ENCODE results near the gene SUZ12.

The SUZ12 gene

DNA sequence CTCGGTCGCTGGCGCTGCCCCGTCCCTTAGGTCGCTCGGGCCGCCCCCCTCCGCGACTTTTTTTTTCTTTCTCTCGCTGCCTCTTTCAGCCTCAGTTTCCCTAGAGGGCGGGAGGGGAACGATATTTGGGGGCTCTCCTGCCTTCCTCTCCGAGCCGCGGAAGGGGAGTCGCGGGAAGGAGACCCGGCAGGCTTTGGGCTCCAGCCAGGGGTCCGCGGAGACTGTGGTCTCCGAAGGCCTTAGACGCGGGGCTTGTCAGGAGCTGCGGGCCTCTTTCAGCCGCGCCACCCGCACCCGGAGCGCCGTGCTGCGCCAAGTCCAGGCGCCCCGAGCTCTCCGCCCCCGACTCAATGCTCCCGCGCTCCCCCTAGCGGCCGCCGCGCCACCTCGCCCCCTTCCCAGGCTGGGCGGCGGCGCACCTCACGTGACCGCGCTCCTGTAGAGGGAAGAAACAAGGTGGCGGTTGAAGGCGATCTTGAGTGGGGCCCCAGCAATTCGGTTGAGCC, 70.2 kb downstream of the SUZ12 start, which contains the start of gene LRRC37B (continued):
- 0 out of 2 replicates have a peak, but pooled peaks have one; percentile 33 for TF ChIP-seq ZNF391 (tag by site-specific recombination; IDR thresholded peaks at IDR 0.05; ENCODE audit: borderline replicate concordance, low read depth)
- no peak for TF ChIP-seq TCF7L2 (IDR thresholded peaks at IDR 0.05; ENCODE audit: borderline replicate concordance, low read depth, low read length)
- 0 out of 2 replicates have a peak, but pooled peaks have one; percentile 32 for TF ChIP-seq ZIC2 (tag by site-specific recombination; IDR thresholded peaks at IDR 0.05)
- TF ChIP-seq FEZF1 (tag by site-specific recombination; IDR thresholded peaks at IDR 0.05): peak; percentile 78
- TF ChIP-seq ZNF350 (tag by site-specific recombination; IDR thresholded peaks at IDR 0.05): no peak
- TF ChIP-seq ZNF202 (tag by site-specific recombination; IDR thresholded peaks at IDR 0.05; ENCODE audit: borderline replicate concordance): no peak
- peak; percentile 70 for TF ChIP-seq KLF1 (tag by site-specific recombination; IDR thresholded peaks at IDR 0.05)
- no peak for TF ChIP-seq ZNF366 (tag by site-specific recombination; conservative IDR thresholded peaks at IDR 0.05)
- TF ChIP-seq ZNF670 (tag by site-specific recombination; IDR thresholded peaks at IDR 0.05; ENCODE audit: low read depth): no peak
- TF ChIP-seq ZNF501 (tag by site-specific recombination; IDR thresholded peaks at IDR 0.05): 0 out of 2 replicates have a peak, but pooled peaks have one; percentile 45
- no peak for TF ChIP-seq ZNF654 (tag by site-specific recombination; IDR thresholded peaks at IDR 0.05; ENCODE audit: low read depth)
- TF ChIP-seq ZNF792 (tag by site-specific recombination; IDR thresholded peaks at IDR 0.05): no peak
- TF ChIP-seq, protein P1, sequence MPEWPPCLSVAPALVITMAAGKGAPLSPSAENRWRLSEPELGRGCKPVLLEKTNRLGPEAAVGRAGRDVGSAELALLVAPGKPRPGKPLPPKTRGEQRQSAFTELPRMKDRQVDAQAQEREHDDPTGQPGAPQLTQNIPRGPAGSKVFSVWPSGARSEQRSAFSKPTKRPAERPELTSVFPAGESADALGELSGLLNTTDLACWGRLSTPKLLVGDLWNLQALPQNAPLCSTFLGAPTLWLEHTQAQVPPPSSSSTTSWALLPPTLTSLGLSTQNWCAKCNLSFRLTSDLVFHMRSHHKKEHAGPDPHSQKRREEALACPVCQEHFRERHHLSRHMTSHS (tag by site-specific recombination; IDR thresholded peaks at IDR 0.05): no peak
- TF ChIP-seq, protein P2, sequence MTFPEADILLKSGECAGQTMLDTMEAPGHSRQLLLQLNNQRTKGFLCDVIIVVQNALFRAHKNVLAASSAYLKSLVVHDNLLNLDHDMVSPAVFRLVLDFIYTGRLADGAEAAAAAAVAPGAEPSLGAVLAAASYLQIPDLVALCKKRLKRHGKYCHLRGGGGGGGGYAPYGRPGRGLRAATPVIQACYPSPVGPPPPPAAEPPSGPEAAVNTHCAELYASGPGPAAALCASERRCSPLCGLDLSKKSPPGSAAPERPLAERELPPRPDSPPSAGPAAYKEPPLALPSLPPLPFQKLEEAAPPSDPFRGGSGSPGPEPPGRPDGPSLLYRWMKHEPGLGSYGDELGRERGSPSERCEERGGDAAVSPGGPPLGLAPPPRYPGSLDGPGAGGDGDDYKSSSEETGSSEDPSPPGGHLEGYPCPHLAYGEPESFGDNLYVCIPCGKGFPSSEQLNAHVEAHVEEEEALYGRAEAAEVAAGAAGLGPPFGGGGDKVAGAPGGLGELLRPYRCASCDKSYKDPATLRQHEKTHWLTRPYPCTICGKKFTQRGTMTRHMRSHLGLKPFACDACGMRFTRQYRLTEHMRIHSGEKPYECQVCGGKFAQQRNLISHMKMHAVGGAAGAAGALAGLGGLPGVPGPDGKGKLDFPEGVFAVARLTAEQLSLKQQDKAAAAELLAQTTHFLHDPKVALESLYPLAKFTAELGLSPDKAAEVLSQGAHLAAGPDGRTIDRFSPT (tag by site-specific recombination; IDR thresholded peaks at IDR 0.05): no peak
- TF ChIP-seq, protein P3, sequence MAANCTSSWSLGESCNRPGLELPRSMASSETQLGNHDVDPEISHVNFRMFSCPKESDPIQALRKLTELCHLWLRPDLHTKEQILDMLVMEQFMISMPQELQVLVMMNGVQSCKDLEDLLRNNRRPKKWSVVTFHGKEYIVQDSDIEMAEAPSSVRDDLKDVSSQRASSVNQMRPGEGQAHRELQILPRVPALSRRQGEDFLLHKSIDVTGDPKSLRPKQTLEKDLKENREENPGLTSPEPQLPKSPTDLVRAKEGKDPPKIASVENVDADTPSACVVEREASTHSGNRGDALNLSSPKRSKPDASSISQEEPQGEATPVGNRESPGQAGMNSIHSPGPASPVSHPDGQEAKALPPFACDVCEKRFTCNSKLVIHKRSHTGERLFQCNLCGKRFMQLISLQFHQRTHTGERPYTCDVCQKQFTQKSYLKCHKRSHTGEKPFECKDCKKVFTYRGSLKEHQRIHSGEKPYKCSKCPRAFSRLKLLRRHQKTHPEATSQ (tag by site-specific recombination; IDR thresholded peaks at IDR 0.05): 0 out of 2 replicates have a peak, but pooled peaks have one; percentile 46
- 0 out of 2 replicates have a peak, but pooled peaks have one; percentile 7 for TF ChIP-seq GLIS2 (tag by site-specific recombination; IDR thresholded peaks at IDR 0.05)
- TF ChIP-seq, protein P4, sequence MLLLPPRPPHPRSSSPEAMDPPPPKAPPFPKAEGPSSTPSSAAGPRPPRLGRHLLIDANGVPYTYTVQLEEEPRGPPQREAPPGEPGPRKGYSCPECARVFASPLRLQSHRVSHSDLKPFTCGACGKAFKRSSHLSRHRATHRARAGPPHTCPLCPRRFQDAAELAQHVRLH (tag by site-specific recombination; IDR thresholded peaks at IDR 0.05): no peak
- TF ChIP-seq HOXC10 (CRISPR knock-in tag; IDR thresholded peaks at IDR 0.05): no peak
- TF ChIP-seq GLIS1 (tag by site-specific recombination; IDR thresholded peaks at IDR 0.05): 0 out of 2 replicates have a peak, but pooled peaks have one; percentile 31
- TF ChIP-seq YY1 (tag by site-specific recombination; IDR thresholded peaks at IDR 0.05): peak; percentile 51; the same call in 1 of the 2 replicates
- no peak for TF ChIP-seq ZNF768 (tag by site-specific recombination; IDR thresholded peaks at IDR 0.05)
- peak; percentile 70 for TF ChIP-seq ZNF561 (tag by site-specific recombination; IDR thresholded peaks at IDR 0.05; ENCODE audit: borderline replicate concordance)
- TF ChIP-seq ZNF155 (tag by site-specific recombination; IDR thresholded peaks at IDR 0.05): no peak
- no peak for TF ChIP-seq ZNF510 (tag by site-specific recombination; IDR thresholded peaks at IDR 0.05; ENCODE audit: insufficient replicate concordance)
- TF ChIP-seq ZNF521 (tag by site-specific recombination; IDR thresholded peaks at IDR 0.05): no peak
- TF ChIP-seq ZNF623 (tag by site-specific recombination; IDR thresholded peaks at IDR 0.05): no peak
- TF ChIP-seq SETDB1 (IDR thresholded peaks at IDR 0.05; ENCODE audit: insufficient read length, low read length): no peak
- TF ChIP-seq, protein P5, sequence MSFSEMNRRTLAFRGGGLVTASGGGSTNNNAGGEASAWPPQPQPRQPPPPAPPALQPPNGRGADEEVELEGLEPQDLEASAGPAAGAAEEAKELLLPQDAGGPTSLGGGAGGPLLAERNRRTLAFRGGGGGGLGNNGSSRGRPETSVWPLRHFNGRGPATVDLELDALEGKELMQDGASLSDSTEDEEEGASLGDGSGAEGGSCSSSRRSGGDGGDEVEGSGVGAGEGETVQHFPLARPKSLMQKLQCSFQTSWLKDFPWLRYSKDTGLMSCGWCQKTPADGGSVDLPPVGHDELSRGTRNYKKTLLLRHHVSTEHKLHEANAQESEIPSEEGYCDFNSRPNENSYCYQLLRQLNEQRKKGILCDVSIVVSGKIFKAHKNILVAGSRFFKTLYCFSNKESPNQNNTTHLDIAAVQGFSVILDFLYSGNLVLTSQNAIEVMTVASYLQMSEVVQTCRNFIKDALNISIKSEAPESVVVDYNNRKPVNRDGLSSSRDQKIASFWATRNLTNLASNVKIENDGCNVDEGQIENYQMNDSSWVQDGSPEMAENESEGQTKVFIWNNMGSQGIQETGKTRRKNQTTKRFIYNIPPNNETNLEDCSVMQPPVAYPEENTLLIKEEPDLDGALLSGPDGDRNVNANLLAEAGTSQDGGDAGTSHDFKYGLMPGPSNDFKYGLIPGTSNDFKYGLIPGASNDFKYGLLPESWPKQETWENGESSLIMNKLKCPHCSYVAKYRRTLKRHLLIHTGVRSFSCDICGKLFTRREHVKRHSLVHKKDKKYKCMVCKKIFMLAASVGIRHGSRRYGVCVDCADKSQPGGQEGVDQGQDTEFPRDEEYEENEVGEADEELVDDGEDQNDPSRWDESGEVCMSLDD (tag by site-specific recombination; IDR thresholded peaks at IDR 0.05): peak; percentile 57; the same call in 1 of the 2 replicates
- peak; percentile 90 for TF ChIP-seq KLF8 (tag by site-specific recombination; IDR thresholded peaks at IDR 0.05)
- TF ChIP-seq ZNF529 (tag by site-specific recombination; IDR thresholded peaks at IDR 0.05; ENCODE audit: insufficient replicate concordance): no peak
- TF ChIP-seq, protein P6, sequence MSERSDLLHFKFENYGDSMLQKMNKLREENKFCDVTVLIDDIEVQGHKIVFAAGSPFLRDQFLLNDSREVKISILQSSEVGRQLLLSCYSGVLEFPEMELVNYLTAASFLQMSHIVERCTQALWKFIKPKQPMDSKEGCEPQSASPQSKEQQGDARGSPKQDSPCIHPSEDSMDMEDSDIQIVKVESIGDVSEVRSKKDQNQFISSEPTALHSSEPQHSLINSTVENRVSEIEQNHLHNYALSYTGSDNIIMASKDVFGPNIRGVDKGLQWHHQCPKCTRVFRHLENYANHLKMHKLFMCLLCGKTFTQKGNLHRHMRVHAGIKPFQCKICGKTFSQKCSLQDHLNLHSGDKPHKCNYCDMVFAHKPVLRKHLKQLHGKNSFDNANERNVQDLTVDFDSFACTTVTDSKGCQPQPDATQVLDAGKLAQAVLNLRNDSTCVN (tag by site-specific recombination; optimal IDR thresholded peaks at IDR 0.05): peak; percentile 88
- no peak for TF ChIP-seq ZNF23 (tag by site-specific recombination; IDR thresholded peaks at IDR 0.05; ENCODE audit: borderline replicate concordance)
- TF ChIP-seq ZNF324 (tag by site-specific recombination; IDR thresholded peaks at IDR 0.05): no peak
